ENCODE results near the gene HES5.

The HES5 gene

GRCh38 chr1:2499986-2500596, 30.0 kb downstream of the HES5 start:
- ATAC-seq, result peak; percentile 22 to 46

GRCh38 chr1:2499260-2499659, 30.8 kb downstream of the HES5 start:
- ATAC-seq, result no peak

GRCh38 chr1:2498648-2499047, 31.4 kb downstream of the HES5 start:
- no peak for ATAC-seq

GRCh38 chr1:2497891-2498290, 32.2 kb downstream of the HES5 start:
- ATAC-seq, result no peak

GRCh38 chr1:2496746-2497145, 33.3 kb downstream of the HES5 start:
- no peak for ATAC-seq

GRCh38 chr1:2496087-2496622, 33.9 kb downstream of the HES5 start:
- peak; percentile 33 for ATAC-seq

- ATAC-seq, result no peak
These were observed 34.5 kb downstream of the HES5 start for GRCh38 chr1:2495546-2495945.

GRCh38 chr1:2495026-2495425, 35.0 kb downstream of the HES5 start:
- no peak for ATAC-seq

GRCh38 chr1:2494323-2494693, 35.8 kb downstream of the HES5 start:
- ATAC-seq, result no peak

- peak; percentile 18 to 21 for ATAC-seq
These were observed 36.3 kb downstream of the HES5 start for GRCh38 chr1:2493691-2494322.

- ATAC-seq, result no peak
These were observed 36.8 kb downstream of the HES5 start for GRCh38 chr1:2493218-2493617.

- ATAC-seq, result no peak
These were observed 38.0 kb downstream of the HES5 start for GRCh38 chr1:2492091-2492490.

GRCh38 chr1:2489615-2490014, 40.4 kb downstream of the HES5 start:
- no peak for ATAC-seq

GRCh38 chr1:2488688-2489087, 41.4 kb downstream of the HES5 start:
- no peak for ATAC-seq

GRCh38 chr1:2486558-2486957, 43.5 kb downstream of the HES5 start:
- ATAC-seq, result no peak

GRCh38 chr1:2486041-2486440, 44.0 kb downstream of the HES5 start:
- no peak for ATAC-seq

- no peak for ATAC-seq
These were observed 46.1 kb downstream of the HES5 start for GRCh38 chr1:2483970-2484369.

- no peak for ATAC-seq
These were observed 47.0 kb downstream of the HES5 start for GRCh38 chr1:2483026-2483425.

GRCh38 chr1:2482588-2482987, 47.5 kb downstream of the HES5 start:
- ATAC-seq, result no peak

GRCh38 chr1:2481885-2482284, 48.2 kb downstream of the HES5 start:
- ATAC-seq, result no peak

GRCh38 chr1:2480986-2481364, 49.1 kb downstream of the HES5 start:
- no peak for ATAC-seq

- ATAC-seq, result no peak
These were observed 49.7 kb downstream of the HES5 start for GRCh38 chr1:2480236-2480985.

GRCh38 chr1:2479618-2480017, 50.4 kb downstream of the HES5 start:
- ATAC-seq, result no peak

GRCh38 chr1:2479186-2479585, 50.9 kb downstream of the HES5 start:
- no peak for ATAC-seq
